ENCODE data around the gene FBXW8.

The FBXW8 gene

DNA sequence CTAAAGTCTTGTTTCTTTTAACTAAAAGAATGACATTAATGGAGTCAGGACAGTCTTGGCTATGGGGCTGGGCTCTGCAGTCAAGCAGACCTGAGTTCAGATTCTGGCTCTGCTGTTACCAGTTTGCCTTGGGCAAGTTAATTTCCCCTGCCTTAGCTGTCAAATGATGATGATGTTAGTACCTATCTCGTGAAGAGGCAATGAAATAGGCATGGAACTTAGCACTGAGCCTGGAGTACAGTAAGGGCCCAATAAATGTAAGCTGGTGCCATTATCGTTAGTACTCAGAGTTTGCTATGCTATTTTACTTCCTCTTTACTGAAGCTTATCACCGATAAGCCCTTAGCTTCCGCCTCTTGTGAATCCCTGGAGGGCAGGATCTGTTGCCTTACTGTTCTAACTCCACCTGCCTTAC is 8.5 kb downstream of the FBXW8 start:
- TF ChIP-seq, protein P1, sequence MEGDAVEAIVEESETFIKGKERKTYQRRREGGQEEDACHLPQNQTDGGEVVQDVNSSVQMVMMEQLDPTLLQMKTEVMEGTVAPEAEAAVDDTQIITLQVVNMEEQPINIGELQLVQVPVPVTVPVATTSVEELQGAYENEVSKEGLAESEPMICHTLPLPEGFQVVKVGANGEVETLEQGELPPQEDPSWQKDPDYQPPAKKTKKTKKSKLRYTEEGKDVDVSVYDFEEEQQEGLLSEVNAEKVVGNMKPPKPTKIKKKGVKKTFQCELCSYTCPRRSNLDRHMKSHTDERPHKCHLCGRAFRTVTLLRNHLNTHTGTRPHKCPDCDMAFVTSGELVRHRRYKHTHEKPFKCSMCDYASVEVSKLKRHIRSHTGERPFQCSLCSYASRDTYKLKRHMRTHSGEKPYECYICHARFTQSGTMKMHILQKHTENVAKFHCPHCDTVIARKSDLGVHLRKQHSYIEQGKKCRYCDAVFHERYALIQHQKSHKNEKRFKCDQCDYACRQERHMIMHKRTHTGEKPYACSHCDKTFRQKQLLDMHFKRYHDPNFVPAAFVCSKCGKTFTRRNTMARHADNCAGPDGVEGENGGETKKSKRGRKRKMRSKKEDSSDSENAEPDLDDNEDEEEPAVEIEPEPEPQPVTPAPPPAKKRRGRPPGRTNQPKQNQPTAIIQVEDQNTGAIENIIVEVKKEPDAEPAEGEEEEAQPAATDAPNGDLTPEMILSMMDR (IDR thresholded peaks at IDR 0.05) = no peak

DNA sequence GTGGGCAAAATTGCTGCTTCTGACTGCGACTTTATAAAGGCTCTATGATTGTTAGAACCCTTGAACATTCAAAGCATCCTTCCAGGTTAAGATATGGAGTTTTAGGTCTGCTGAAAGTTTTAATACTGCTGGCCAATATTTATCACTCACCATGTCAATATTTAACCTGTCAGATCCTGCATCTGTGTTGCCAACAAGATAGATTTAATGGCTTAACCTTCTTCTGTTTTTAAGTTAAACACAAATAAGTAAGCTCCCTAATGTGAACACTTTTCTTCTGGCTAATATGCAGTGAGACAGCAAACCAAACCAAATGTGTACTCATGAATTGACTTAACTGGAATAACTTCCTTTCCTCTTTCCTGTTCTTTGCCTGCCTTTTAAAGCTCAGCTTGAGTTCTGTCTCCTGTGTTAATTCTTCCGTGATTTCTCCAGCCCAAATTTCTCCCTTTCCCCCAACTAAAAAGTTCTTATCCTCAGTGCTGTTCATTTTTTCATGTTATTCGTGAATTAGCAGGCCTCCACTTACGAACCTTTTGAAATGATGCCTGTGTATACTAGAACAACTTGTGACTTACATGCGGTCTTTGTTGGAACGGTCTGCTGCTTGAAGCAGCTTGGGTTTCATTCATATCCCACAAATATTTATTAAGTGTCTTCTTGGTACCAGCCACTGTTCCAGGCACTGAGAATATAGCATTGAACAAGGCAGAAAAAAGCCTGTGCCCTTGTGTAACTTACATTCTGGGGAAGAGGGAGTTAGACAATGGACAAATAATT is 9.1 kb downstream of the FBXW8 start:
- TF ChIP-seq, protein P1 (IDR thresholded peaks at IDR 0.05) = no peak

DNA sequence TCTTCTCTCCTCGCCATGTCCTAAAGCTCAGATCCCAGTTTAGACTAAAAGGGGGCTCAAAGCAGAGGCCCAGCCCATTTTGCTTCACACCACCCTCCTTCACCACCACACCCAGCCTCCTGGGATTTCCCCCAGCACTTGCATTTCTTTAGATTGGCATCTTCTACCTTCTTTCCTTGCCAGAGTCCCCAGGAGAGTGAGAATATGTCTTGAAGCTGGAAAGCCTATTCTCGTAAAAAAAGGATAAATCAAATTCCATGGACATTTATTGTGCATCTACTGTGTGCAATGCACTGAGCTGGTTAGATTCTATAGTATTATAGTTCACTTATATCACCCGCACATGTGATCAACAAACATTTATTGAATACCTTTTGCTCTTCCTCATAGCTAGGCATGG is 10.2 kb downstream of the FBXW8 start:
- TF ChIP-seq, protein P1 (IDR thresholded peaks at IDR 0.05) = no peak

DNA sequence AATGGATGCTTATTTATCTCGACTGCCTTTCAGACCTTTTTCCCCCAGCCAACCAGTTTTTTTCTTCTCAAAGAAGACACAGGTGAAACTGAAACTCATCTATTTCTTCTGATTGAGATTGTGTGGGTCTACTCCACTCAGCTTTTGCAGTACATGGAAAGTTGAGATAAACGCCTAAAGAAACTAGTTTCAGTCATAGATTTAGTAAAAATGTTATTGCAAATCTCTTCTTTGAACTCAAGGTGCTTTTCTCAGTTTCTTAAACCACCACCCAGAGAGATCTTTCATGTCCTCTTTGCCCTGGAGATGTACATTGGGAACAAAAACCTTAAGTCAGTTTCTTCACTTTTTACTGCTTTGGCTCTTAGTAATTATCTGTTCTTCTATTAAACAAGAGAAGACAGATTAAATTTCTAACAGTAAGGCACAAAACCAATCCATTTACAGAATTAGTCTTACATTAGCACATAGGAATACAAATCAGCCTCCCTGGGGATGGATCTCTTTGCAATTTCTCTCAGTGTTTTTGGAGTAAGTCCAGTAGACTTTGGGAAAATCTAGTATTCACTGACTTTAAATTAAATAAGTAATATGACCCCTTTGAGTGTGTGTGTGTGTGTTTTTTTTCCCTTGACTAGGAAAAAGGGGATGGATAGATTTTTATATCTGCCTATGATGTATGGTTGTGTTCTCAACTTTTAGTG is 11.6 kb downstream of the FBXW8 start:
- TF ChIP-seq, protein P1 (IDR thresholded peaks at IDR 0.05) = no peak

DNA sequence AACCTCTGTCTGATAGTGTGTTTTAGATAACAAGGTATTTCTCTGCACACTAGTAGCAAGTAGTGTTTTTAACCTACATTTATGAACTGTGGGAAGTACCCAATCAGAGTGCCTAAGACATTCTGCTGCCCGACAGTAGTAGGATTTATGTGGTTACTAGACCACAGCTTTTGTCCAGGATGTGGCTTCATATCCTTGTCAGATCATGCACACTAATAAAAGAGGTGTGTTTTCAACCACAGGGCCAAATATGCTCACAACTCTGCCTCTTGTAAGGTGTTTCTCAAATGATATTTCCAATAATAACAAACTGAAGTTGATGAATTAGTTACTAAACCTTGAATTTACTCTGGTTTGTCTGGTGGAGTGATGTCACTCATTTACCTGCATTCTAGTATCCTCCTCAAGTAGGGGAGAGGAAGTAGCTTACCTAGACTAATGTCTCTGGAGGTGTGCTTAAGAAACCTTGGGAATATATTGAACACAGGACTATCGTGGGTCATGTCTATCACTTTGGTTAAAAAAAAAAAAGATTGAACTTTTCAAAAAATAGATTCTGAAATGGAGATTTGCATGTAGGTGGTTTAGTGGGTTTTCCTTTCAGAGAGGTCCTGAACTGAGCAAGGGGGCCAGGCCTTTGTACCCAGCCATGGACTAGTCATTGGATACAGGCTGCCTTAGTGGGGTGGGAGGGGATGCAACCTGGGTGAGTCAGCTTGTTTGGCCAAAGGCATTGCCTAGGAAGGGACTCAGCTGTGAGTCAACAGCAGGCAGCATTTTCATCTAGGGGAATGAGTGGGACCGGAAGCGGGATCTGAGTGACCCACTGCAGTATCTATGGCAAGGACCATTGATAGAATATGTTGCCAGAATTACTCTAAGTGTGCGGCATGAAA is 14.1 kb downstream of the FBXW8 start:
- TF ChIP-seq, protein P1 (IDR thresholded peaks at IDR 0.05) = no peak

DNA sequence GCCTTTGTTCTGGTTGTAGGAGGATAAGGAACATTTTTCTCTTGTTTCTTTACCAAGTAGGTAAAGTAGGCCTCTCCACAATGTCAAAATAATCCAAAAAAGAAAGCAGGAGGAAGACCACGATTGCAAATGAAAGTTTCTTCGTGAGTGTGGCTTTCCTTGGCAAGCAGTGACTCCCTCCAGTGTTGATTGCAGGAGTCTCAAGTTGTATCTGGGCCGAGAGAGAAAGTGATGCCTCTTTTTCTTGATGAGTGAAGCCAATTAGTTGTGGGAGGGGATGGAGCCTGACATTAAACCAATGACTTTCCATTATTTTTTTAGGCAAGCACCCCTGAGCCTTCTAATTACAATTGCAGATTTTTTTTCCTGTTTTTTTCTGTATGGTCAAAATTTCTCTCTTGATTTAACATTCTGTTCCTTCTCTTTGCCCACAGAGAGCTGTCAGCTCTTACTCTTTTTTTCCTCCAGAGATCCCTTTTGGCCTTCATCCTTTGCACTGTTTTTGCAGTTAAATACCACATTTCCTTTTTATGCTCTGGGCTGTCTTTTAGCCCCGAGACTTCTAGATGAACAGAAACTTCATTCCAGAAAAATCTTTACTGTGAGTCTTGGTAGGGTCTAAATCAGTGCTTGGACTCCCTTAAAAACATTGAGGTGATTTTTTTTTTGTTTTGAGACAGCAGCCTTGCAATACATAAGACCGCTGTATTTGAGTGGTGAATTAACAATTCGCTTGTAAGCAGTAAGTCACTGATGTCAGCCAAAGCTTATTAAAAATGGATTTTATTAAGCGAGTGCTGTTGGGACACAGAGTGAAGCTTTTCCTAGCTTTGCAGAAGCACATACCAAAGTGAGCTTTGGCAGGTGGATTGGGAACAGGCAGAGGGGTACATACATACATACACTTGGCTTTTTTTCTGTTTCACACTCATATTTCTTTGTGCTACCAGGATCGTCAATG is 15.8 kb downstream of the FBXW8 start:
- TF ChIP-seq, protein P1 (IDR thresholded peaks at IDR 0.05) = no peak

Measured in LNCAP (cell line).